Suppressor macrophage treated with lipopolysaccharide for 4 hours (primary cell): ENCODE data around the gene HSD3B2.

ENCODE experiments used
- DNase-seq: peaks from one replicate; pipeline ENCODE4 v3.0.0-alpha.2; 2020

The HSD3B2 gene

DNA sequence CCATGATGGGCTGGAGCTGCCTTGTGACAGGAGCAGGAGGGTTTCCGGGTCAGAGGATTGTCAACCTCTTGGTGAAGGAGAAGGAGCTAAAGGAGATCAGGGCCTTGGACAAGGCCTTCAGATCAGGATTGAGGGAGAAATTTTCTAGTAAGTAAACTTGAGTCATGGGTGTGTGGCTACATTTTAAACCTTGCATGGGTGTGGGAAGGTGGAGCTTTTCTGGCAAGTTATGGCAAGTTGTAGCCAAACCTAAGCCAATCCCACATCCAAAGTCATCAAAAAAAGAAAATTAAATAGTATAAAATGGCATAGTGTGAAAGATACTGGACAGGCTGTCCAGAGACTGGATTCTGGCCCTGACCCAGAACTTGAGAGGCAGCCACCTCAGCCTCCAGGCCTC, 52.3 kb downstream of the HSD3B2 start:
- DNase-seq = no peak

GRCh38 chr1:119467857-119468668, 53.1 kb downstream of the HSD3B2 start:
- DNase-seq = no peak

- no peak for DNase-seq
Measured at GRCh38 chr1:119469741-119470140, 54.8 kb downstream of the HSD3B2 start.

- no peak for DNase-seq
Measured at GRCh38 chr1:119470377-119470776, 55.4 kb downstream of the HSD3B2 start.

DNA sequence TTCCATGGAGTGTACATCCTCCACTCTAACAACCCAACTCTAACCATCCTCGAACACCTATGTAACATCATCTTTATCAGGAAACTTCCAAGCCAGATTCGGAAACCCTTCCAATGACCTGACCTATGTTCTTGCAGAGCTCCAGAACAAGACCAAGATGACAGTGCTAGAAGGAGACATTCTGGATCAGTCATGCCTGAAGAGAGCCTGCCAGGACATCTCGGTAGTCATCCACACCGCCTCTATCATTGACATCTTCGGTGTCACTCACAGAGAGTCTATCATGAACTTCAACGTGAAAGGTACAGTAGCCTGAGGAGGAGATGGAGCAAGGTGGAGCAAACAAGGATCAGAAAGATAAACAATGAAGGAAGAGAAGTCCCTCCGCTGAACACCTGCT, 56.0 kb downstream of the HSD3B2 start:
- DNase-seq = no peak

- no peak for DNase-seq
Measured at GRCh38 chr1:119471566-119471965, 56.6 kb downstream of the HSD3B2 start.

- DNase-seq = no peak
Measured at GRCh38 chr1:119472080-119472818, 57.3 kb downstream of the HSD3B2 start.
